Stimulated activated naive CD8-positive, alpha-beta T cell treated with anti-CD3 and anti-CD28 coated beads, Interleukin-15, Interleukin-2, amounts not matched to agents 100 U/mL and 50 U/mL, for 24 hours (primary cell): ENCODE measurements around the gene ALKBH3.
A peak's percentile ranks its signal among the peaks of the same experiment; 100 is the strongest.

Experiments
- ATAC-seq: fragments of 150-1000 bp; cut with Tn5 transposase; one replicate; pipeline ENCODE4 v1.10.0; 2021
- DNase-seq: peaks from one replicate; pipeline ENCODE4 v3.0.0; 2021

The ALKBH3 gene

DNA sequence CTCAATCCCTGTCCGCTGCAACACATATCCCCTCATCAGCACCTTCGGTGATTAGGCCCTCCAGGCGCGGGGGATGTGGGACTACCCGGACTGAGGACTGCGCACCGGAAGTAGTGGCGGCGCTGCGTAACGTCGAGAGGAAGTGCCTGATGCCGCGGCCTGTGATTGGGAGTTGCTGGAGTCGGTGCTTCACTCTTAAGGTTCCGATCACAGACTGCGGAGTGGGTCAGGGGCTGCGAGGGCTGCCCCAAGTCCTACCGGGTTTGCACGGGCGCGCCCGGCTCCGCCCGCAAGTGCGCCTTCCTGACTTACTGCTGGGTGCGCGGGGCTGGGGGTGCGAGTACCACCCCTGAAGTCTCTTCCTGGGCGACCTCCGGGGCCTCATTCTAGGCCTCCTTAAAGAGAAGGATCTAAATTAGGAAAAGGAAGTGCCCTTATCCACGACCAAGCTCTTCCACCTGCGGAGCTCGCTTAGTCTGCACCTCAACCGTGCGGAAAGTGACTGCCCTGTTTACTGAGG is at the start of gene ALKBH3:
Gene ALKBH3, plus strand, starts transcription at position 192 of the 520 bp plus-strand sequence. CDS start 1,822 bp downstream, outside the sequence.
- peak; percentile 100 for ATAC-seq
- peak; percentile 91 for DNase-seq

DNA sequence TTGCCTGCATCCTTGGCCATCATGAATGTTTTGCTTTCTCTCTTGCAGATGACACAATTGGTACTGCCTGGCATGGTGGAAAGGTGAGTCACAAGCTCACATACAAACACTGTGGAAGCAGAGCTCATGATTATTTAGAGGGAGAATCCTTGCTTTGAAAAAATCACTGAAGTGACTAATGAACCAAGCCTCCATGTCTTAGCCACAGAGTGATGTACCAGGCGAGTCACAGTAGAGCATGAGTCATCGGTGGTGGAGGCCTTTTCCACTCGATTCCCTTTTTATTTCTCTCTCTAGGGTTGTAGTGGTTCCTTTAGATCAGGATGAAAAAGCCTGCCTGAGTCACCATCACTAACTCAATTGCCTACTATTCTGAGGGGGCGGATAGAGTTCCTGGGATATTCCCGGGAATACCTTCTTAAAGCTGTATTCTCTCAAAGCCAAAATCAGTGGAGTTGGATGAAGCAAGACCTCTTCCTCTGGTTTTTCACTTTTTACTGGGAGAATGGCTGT is 49.6 kb upstream of the ALKBH3 start:
- peak; percentile 57 for DNase-seq
- ATAC-seq, result peak; percentile 100

DNA sequence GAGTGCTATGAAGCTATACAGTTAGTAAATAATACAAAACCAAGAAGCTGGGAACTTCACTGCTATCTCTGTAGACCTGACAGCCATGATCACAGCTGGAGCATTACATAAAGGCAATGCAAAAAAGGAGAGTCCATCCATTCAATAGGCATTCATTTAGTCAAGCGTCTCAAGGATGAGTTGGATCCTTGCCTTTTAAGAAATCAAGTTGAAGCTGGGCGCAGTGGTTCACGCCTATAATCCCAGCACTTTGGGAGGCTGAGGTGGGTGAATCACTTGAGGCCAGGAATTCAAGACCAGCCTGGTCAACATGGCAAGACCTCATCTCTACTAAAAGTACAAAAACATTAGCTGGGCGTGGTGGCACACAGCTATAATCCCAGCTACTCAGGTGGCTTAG is 48.1 kb upstream of the ALKBH3 start:
- DNase-seq (no peak), ATAC-seq (no peak)

DNA sequence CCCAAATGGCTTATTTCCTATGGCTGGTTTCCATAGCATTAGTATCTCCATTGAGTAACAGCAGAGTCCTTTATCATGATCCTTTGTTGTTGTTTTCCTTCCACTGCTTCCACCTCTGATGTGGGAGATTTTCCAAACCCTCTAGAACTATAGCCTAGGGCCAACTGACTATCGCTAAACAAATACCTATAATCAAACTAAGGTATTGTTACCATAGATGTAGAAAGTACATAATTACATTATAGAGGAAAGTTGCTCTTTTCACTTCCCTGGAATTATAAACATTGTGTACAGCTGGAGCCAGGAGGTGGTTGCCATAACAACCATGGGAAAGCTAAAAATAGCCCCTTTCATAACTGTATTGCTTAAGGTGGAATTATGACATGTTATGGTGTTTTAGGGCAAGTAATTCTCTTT is 47.0 kb upstream of the ALKBH3 start:
- no peak for ATAC-seq
- no peak for DNase-seq

DNA sequence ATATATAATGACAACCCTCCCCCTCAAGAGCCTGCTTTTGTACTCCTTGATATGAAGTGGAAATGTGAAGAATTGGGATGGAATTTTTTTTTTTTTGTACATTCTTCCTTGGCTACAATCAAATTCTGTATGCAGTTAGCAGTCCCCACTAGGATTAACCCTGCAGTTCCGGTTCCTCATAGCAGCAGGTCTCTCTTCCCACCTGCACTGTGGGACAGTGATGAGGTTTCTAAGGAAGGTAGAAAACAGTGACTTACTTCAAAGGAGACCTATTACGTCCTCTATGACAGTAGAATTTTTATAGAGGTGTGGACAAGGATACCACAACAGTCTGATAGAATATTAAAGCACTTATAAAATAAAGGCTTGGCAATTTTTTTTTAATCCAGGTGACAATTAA is 46.3 kb upstream of the ALKBH3 start:
- ATAC-seq (no peak), DNase-seq (no peak)

DNA sequence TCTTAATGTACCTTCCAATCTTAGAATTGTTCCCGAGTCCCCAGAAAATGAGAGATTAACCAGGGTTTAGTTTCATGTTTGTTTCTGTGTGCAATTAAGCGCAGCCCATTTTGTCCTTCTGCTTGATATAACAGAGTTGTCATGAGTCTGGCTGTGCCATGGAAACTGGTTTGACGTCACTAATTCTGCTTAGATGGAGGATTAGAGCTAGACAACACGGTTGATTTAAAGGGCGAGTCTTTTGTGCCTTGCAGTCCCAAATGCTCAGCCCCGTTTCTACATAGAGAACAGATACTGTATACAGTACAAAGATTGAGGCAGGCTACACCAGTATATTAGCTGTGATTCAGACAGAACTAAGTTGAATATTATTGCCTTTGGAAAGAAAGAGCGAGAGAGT is 45.5 kb upstream of the ALKBH3 start:
- no peak for DNase-seq
- no peak for ATAC-seq

DNA sequence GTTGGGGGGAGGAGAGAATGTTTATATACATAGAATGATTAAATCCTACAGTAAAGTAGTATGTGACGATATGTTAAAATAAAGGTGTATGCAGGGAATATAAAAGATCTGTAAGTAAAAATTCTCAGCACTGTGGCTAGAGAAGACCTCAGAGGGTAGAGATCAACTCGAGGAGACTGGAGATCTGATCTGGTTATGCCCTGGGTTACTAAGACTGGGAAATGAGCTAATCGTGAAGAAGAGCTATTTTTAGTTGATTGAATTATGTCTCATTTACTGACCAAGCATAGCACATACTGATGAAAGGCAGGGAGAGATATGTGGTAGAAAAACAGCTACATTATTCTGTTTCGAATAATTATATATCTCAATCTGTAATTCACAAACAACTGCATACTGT is 42.8 kb upstream of the ALKBH3 start:
- no peak for ATAC-seq
- DNase-seq, result no peak

DNA sequence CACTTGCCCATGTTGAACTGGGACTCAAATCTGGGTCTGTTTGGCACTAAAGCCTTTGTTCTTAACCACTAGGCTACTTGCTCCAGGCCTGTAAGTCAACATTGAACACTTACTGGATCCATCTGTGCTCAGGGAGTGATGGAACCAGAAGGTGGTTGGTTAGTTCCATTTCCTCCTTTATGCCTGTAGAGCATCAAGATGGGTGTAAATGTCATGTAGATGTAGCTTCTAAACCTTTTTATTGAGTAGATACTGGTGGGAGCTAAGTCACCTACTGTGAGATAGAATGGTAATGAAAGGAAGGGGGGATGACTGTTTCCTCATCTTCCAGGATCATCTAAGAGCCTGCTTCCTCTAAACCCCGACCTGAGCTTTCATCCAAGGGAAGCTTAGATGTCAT is 38.6 kb upstream of the ALKBH3 start:
- DNase-seq, result no peak
- no peak for ATAC-seq

DNA sequence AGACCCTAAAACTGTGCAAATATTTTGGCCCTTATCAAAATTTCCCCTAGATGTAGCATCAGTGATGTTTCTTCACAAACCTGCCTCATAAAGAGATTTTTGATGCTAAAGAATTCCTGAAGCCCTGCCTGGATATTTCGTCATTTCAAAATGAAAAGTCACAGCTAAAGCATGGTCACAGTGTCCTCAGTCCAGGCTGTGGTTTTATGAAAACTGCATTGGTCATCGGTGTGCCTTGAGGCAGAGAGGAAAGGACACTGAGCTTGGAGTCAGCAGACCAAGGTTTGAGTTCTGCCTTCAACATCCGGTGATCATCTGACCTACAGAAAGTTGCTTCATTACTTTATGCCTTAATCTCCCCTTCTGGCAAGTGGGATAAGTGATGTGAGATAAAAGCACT is 34.8 kb upstream of the ALKBH3 start:
- DNase-seq (no peak), ATAC-seq (no peak)

DNA sequence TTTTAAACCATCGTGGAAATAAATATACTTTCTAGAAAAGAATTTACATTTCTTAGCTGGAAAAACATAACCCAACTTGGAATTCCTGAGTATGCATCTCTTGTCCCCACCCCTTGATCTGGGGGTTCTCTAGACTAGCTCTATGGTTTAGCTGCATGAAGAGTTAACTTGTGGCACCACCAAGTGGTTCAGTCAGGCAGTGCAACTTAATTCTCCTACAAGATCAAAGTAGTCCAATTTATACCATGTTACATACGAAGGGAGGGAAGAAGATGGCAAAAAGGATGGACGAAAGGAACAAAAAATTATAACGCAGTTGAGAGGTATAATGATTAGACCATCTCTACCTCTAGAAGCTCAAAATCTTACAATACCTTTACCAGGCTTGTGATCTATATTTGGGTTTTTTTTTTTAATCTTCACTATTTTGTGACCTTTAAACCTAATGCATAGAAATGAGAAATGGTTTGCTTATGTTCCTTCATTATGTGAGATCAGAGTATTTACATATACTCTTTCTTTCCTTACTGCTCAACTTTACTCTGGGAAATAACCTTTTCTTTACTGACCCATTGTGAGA is 28.5 kb upstream of the ALKBH3 start:
- ATAC-seq (peak; percentile 75), DNase-seq (peak; percentile 61)

DNA sequence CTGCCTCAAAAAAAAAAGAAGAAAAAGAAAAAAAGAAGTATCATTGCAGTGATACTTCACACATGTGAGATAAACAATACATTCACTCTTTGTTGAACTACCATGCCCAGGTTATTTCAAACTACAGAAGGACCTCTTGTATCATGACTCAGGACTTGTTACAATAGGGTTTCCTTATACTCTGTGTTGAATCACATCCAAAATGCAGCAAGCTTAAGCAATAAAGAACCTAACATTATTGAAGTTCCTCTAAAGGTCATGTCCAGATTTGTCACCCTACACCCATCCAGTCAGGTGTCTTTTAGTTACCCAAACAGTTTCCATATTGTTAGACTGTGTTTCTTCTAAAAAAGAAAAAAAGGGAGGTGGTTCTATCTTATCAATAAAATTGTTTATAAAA is 26.9 kb upstream of the ALKBH3 start:
- no peak for DNase-seq
- ATAC-seq, result no peak

DNA sequence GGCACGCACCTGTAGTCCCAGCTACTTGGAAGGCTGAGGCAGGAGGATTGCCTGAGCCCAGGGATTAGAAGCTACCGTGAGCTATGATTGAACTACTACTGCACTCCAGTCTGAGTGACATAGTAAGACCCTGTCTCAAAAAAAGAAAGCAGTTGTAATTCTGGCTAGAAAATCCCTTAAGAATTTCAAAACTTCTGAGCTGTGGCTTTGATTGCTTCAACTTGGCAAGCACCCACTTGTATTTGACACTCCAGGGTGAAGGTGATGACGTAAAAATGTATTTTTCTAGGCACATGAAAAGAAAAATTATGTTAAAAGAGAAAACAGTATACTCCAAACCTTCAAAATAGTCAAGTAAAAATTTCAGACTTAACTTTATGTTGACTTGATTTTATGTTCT is 23.6 kb upstream of the ALKBH3 start:
- ATAC-seq, result no peak

DNA sequence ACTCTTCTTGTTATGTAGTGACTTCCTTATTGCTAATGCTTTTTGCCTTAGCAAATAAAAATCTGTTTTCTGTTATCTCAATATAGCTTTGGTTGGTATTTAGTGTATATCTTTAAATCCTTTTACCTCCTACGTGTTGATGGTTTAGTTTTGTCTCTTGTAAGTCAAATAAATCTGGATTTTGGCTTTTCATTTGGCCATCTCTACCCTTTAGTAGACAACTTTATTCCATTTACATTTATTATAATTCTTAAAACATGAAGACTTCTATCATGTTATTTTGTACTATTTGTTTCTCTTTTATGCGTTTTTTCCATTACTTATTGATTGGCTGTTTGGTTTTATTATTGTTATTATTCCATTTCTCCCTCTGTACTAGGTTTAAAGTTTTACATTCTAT is 19.5 kb upstream of the ALKBH3 start:
- DNase-seq (no peak), ATAC-seq (no peak)

More for the DNA sequence above, 23.6 kb upstream of the ALKBH3 start:
- DNase-seq, result no peak

DNA sequence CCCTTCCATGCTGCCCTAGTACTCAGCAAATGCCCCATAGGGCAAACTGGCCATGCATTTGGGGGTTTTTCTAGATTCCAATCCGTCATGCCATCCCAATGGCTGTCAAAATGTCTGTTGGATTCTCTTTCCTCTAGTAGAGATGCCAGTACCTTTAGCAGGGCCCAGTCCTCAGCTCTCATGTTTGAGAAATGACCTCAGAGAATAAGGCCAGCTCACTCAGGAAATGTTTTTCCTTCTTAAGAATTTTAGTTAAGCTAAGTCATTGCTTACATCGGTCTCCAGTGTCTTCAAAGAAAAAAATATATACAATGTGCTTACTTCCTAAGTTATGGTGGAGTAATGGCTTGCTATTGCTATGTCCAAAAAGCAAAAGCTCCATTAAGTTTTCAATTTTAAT is 14.1 kb upstream of the ALKBH3 start:
- ATAC-seq, result no peak
- no peak for DNase-seq

DNA sequence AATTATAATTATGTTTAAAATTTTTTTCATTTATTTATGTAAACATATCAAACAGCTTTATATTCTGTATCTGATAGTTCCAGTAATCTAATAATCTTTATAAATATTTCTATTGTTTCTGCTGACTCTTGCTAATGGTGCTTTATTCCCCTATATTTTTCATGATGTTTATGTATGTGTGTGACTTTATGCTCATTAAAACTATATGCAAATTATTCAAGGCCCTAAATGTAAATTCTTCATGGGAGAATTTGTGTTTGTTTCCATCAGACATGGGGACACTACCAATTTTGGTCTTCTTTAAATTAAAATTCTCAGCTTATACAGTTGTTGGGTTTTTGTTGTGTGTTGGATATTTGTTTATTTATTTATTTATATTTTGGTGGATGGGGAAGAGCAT is 13.7 kb upstream of the ALKBH3 start:
- ATAC-seq (no peak), DNase-seq (no peak)

DNA sequence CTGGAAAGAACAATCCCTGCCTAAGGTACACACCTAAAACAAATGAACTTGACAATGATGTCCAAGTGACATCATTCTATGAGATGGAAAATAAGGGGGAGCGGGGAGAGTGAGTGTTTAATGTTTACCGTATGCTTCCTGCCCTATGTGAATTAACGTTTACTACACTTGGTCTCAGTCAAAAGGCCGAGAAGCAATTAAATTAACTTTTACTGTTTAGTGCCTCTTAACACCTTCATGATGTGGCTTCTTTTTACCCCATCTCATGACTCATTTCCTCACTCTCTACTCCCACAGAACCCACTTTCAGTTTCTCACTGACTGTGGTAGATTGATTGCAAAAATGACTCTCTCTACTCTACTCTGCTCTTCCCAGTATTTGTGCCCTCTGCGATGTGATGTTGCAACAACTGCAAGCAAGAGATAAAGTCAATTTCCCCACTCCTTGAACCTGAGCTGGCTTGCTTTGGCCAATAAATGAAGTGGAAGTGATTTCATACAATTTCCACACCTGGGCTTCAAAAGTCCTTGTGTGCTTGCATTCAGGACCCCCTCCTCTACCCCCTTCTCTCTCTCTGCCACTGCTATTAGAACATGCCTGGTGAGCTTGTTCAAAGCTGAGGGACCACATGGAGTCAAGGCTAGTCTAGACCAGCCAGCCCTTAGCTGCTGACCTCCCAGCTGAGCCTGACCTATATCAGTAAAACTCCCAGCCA is 11.6 kb upstream of the ALKBH3 start:
- DNase-seq, result peak; percentile 33
- peak; percentile 98 for ATAC-seq

DNA sequence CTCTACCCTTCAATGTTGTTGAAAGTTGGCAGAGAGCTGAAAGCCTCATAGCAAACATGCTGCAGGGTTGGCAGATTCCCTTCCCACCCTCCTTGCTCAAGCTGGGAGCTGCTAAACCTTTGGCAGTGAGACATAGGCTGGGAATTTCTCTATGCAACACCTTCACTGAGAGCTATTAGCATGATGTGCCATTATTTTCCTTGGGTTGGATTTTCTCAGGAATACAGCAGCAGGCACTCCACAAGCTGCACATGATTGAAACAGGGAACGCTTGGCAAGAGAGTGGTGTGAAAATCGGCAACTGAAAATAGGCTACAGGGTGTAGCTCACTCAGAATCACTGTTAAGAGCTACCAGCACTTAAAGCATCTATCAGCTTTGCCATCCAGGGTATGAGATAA is 9.6 kb upstream of the ALKBH3 start:
- ATAC-seq, result no peak

DNA sequence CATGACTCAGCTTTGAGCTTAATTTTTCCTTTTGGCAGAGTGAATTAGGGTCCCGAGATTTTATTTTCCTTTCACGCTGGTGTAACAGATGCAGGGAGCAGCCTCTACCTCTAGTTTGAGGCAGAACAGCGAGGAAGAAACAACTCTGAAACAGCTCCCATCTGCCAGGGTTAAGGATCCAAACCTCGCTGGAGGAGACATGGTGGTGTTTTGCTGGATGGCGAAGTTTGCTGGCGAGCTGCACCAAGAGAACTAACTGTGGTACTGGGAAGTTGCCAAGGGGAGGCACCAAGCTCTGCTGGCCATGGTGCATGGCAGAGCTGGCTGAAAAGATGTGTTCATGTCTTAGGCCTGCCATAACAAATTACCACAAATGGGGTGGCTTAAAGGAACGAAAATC is 7.6 kb upstream of the ALKBH3 start:
- DNase-seq, result no peak

More for the DNA sequence above, 9.6 kb upstream of the ALKBH3 start:
- DNase-seq, result no peak

DNA sequence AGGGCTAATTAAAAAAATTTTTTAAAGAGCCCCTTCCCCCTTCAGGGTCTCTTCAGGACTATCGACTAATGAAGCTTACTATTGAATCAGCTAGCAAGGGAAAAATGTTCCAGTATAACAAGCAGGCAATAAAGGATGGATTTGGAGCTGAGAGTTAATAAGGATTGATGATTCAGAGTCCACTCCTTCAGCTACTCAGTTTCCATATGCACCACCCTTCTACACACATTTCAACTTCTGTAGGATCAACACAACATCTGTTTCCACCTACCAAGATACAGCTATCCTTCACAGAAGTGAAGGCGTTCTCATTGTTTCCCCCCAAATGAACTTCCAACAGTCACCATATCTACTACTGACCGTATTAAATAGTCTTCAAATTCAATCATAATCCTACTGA is 6.6 kb upstream of the ALKBH3 start:
- DNase-seq (no peak), ATAC-seq (no peak)

More for the DNA sequence above, 7.6 kb upstream of the ALKBH3 start:
- no peak for ATAC-seq

DNA sequence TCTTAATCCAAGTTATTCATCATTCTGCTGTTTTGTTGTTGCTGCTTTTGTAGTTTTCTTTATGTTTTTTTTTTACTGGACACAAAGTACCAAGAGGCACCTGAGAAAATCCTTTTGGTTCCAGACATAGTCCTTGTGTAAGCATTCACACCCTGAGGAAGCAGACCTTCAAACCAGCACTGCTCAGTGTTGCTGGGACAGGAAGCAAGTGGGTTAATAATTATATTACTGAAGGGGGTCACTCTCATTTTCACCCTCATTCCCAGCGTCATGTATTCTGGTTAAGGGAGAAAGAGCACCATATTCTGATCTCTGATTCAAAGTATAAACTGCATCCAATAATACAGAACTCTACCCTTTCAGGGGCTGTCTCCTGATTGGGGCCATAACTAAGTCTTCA is 5.9 kb upstream of the ALKBH3 start:
- no peak for ATAC-seq
- DNase-seq, result no peak

DNA sequence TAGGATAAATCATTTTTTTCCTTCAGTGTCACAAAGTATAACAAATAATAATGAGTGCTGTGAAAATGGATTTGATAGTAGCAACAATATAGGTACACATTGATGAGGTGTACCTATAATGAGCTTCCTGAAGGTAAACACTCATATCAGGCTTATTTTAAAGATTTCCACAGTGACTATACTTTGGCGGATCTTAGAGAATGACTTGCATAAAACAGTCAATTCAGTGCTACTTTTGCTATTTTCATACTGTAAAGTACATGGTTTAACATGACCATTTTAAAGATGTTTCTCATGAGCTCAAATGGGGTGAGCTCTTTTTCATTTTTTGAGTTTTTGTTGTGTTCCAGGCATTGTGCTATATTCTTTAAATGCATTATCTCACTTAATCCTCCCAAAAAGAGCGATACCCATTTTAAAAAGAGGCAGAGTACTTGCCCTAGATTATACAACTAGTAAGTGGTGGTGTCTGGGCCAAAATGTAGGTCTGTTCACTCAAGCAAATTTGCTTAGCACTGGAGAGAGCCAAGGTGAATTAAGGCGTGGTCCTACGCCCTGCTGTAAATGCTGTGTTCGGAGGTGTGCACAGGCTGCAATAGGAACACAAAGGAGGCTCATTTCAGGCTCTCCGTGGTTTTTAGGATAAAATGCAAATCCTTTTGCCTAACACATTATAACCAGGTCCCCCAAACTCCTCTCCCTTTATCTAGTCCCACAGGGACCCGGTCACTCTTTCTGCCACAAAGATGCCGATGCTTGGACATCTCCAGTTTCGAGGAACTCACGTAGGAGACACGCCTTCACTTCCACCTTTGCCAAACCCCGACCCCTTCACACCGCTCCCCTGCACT is 617 bp upstream of the ALKBH3 start:
- DNase-seq (no peak), ATAC-seq (no peak)

DNA sequence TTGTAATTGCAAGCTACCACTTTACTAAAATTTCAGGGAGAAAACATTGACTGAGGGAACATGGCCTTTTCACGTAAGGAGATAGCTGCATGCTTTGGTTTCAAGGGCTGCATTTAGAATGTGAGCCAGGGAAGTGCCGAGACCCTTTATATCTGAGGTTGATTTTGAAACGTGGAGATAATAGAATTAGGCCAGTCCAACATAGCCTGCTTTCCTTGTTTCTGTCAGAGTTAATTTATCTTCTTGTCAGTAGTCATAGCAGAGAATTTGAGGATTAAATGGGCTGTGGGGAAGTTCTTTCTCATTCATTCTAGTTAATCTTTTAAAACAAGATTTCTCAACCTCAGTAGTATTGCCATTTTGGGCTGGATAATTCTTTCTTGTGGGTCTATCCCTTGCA is 12.2 kb downstream of the ALKBH3 start:
- ATAC-seq (no peak), DNase-seq (no peak)

DNA sequence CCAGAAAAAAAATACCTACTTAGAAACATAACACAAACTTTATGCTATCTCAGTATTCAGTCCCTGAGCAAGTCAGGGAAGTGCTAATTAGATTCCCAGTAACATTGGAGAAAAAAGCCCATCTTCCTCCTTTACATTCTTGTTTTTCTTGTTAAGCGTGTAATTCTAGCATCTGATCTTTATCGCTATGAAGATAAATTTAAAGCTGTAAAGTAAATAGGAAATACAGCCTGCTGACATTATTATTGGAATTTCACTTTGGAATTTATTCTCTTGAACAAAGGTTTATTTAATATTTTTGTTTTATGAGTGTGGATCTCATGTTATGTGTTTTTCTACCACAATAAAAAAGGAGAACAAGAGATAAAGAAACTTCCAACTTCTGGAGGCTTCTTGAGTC is 13.9 kb downstream of the ALKBH3 start:
- DNase-seq (no peak), ATAC-seq (no peak)
